H1 (cell line): ENCODE data around the gene SLC48A1. TPM values are rescaled to one million over a fixed set of nuclear protein-coding genes. Genes with fewer than 3 reads are reported as not detected.

Experiments used
- CTCF ChIA-PET: fragments of 300-600 bp; sonication (Branson Sonifier 250); formaldehyde crosslinking; loops from one replicate; lab custom pipeline; 2021; ENCODE audit not compliant: partially characterized antibody; lab: Charles Lee
- POLR2A ChIA-PET: fragments of 300-600 bp; sonication (Branson Sonifier 250); formaldehyde crosslinking; loops from one replicate; lab custom pipeline; 2021; ENCODE audit warnings: inconsistent platforms; ENCODE audit not compliant: partially characterized antibody; lab: Charles Lee
- DNase-seq, 2 experiments: peaks; one replicate each; pipeline versions ENCODE4 v3.0.0 to v3.0.0-alpha.2; 2010 to 2022; ENCODE audit warnings: low spot score in 2 of 2, low read depth in 1 of 2, mixed read lengths in 1 of 2
- FAIRE-seq: peaks from 2 replicates; lab custom pipeline; 2011; peaks lifted over from hg19 to GRCh38; lab: Jason Lieb, UNC
- H2AFZ ChIP-seq: 2 replicates; pipeline ENCODE4 v1.8.1; 2012; ENCODE audit warnings: low read length, inconsistent platforms
- H2AK5ac ChIP-seq: 2 replicates; pipeline ENCODE4 v1.6.1; 2013; ENCODE audit warnings: low read depth, low read length
- H2BK120ac ChIP-seq: replicated peaks from 2 replicates; pipeline ENCODE3; 2013; ENCODE audit warnings: low read depth, low read length, inconsistent platforms
- H2BK12ac ChIP-seq: 2 replicates; pipeline ENCODE4 v1.6.1; 2013; ENCODE audit warnings: low read depth, low read length
- H2BK15ac ChIP-seq: 2 replicates; pipeline ENCODE4 v1.6.1; 2013; ENCODE audit warnings: low read length
- H2BK20ac ChIP-seq: 2 replicates; pipeline ENCODE4 v1.6.1; 2013; ENCODE audit warnings: low read length
- H2BK5ac ChIP-seq: 2 replicates; pipeline ENCODE4 v1.6.1; 2013; ENCODE audit warnings: low read depth, low read length
- H3K14ac ChIP-seq: 2 replicates; pipeline ENCODE4 v1.6.1; 2013; ENCODE audit warnings: inconsistent platforms; ENCODE audit not compliant: insufficient read length
- H3K18ac ChIP-seq: 2 replicates; pipeline ENCODE4 v1.6.1; 2013; ENCODE audit warnings: low read length; ENCODE audit errors: extremely low read depth
- H3K23ac ChIP-seq: 2 replicates; pipeline ENCODE4 v1.6.1; 2013; ENCODE audit warnings: inconsistent platforms; ENCODE audit not compliant: insufficient read length
- H3K23me2 ChIP-seq: 2 replicates; pipeline ENCODE4 v1.6.1; 2013; ENCODE audit warnings: low read depth, low read length
- H3K27ac ChIP-seq: 2 replicates; pipeline ENCODE4 v1.6.1; 2011; ENCODE audit warnings: low read depth, low read length, inconsistent platforms
- H3K27me3 ChIP-seq, 4 experiments: replicated peaks in 1 of 4; 1 replicate in 1 of 4; 2 replicates in 3 of 4; pipeline versions ENCODE4 v1.6.1 to v1.8.1; 2011 to 2013; ENCODE audit warnings: low read length in 3 of 4, mild to moderate bottlenecking in 3 of 4, inconsistent platforms in 2 of 4, mixed read lengths in 2 of 4, moderate library complexity in 1 of 4; ENCODE audit not compliant: control insufficient read depth in 3 of 4, insufficient read depth in 3 of 4; ENCODE audit errors: extremely low read depth in 1 of 4
- H3K36me3 ChIP-seq, 4 experiments: 2 replicates each; pipeline versions ENCODE4 v1.6.1 to v1.8.1; 2011 to 2013; ENCODE audit warnings: mild to moderate bottlenecking in 4 of 4, low read length in 3 of 4, moderate library complexity in 2 of 4, control low read depth in 1 of 4, inconsistent platforms in 1 of 4; ENCODE audit not compliant: insufficient read depth in 4 of 4, control insufficient read depth in 2 of 4
- H3K4ac ChIP-seq: replicated peaks from 2 replicates; pipeline ENCODE3; 2013; ENCODE audit warnings: low read length, low read depth, mixed read lengths, inconsistent platforms; ENCODE audit not compliant: insufficient read length
- H3K4me1 ChIP-seq, 4 experiments: replicated peaks in 1 of 4; 1 replicate in 1 of 4; 2 replicates in 3 of 4; pipeline versions ENCODE4 v1.6.1 to v1.8.1; 2011 to 2013; ENCODE audit warnings: low read length in 3 of 4, inconsistent platforms in 2 of 4, mixed read lengths in 1 of 4; ENCODE audit not compliant: insufficient read depth in 4 of 4, control insufficient read depth in 3 of 4
- H3K4me2 ChIP-seq, 2 experiments: 2 replicates each; pipeline versions ENCODE4 v1.6.1 to v1.8.1; 2011 to 2013; ENCODE audit warnings: low read depth in 2 of 2, low read length in 2 of 2, control low read depth in 1 of 2, inconsistent platforms in 1 of 2, mild to moderate bottlenecking in 1 of 2; ENCODE audit not compliant: insufficient read depth in 1 of 2
- H3K4me3 ChIP-seq, 4 experiments: fragments of 200-600, 300-600 bp in 1 of 4; sonication (generic), shearing (Covaris generic), sonication (Bioruptor Twin) in 1 of 4; 2 replicates each; pipeline versions ENCODE4 v1.5.1 to v1.8.1; 2011 to 2016; ENCODE audit warnings: low read length in 4 of 4, low read depth in 3 of 4, control low read depth in 2 of 4, inconsistent platforms in 2 of 4, mild to moderate bottlenecking in 2 of 4, mixed read lengths in 1 of 4, moderate library complexity in 1 of 4; ENCODE audit not compliant: insufficient read depth in 2 of 4; ENCODE audit errors: extremely low read depth in 1 of 4
- H3K56ac ChIP-seq: replicated peaks from 2 replicates; pipeline ENCODE3; 2013; ENCODE audit warnings: low read depth, mild to moderate bottlenecking, mixed read lengths, low read length, inconsistent platforms; ENCODE audit not compliant: insufficient read length
- H3K79me1 ChIP-seq: 2 replicates; pipeline ENCODE4 v1.6.1; 2013; ENCODE audit warnings: low read depth, low read length, control low read depth
- H3K79me2 ChIP-seq, 2 experiments: 2 replicates each; pipeline versions ENCODE4 v1.6.1 to v1.8.1; 2012 to 2013; ENCODE audit warnings: low read length in 2 of 2, mild to moderate bottlenecking in 2 of 2, inconsistent platforms in 1 of 2; ENCODE audit not compliant: insufficient read depth in 2 of 2, control insufficient read depth in 1 of 2
- H3K9ac ChIP-seq, 4 experiments: replicated peaks in 1 of 4; 1 replicate in 1 of 4; 2 replicates in 3 of 4; pipeline versions ENCODE4 v1.6.1 to v1.8.1; 2011 to 2013; ENCODE audit warnings: low read depth in 3 of 4, low read length in 3 of 4, control low read depth in 2 of 4, mild to moderate bottlenecking in 2 of 4, moderate library complexity in 2 of 4, inconsistent platforms in 1 of 4; ENCODE audit errors: extremely low read depth in 1 of 4
- H3K9me3 ChIP-seq, 2 experiments: 2 replicates each; pipeline versions ENCODE4 v1.6.1 to v1.8.1; 2012 to 2013; ENCODE audit warnings: mild to moderate bottlenecking in 2 of 2, moderate library complexity in 2 of 2, control low read depth in 1 of 2, inconsistent platforms in 1 of 2, low read depth in 1 of 2, low read length in 1 of 2, mixed read lengths in 1 of 2; ENCODE audit not compliant: insufficient read depth in 2 of 2
- H4K20me1 ChIP-seq, 2 experiments: replicated peaks in 1 of 2; 2 replicates each; pipeline versions ENCODE3 to v1.8.1; 2011 to 2013; ENCODE audit warnings: inconsistent platforms in 2 of 2, low read length in 2 of 2, mild to moderate bottlenecking in 1 of 2; ENCODE audit not compliant: insufficient read depth in 2 of 2, control insufficient read depth in 1 of 2
- H4K5ac ChIP-seq: 2 replicates; pipeline ENCODE4 v1.6.1; 2013; ENCODE audit warnings: low read length, low read depth, mixed read lengths, inconsistent platforms; ENCODE audit not compliant: insufficient read length
- H4K8ac ChIP-seq: 2 replicates; pipeline ENCODE4 v1.8.0; 2013; ENCODE audit warnings: mild to moderate bottlenecking, moderate library complexity, low read length, inconsistent platforms; ENCODE audit not compliant: insufficient read depth; ENCODE audit errors: extremely low read depth
- H4K91ac ChIP-seq: replicated peaks from 2 replicates; pipeline ENCODE3; 2013; ENCODE audit warnings: low read length, mixed read lengths, inconsistent platforms; ENCODE audit not compliant: insufficient read length
- ATF2 ChIP-seq: IDR thresholded peaks from 2 replicates; pipeline ENCODE4 v1.6.1; 2012; ENCODE audit warnings: low read length, inconsistent platforms
- CREB1 ChIP-seq: IDR thresholded peaks from 2 replicates; pipeline ENCODE4 v1.6.1; 2012; ENCODE audit warnings: inconsistent platforms
- HDAC6 ChIP-seq: IDR thresholded peaks from one replicate; pipeline ENCODE4 v1.7.1; 2012; ENCODE audit warnings: low read depth, mild to moderate bottlenecking, inconsistent platforms, low read length, moderate library complexity
- MAX ChIP-seq: IDR thresholded peaks from 2 replicates; pipeline ENCODE4 v1.6.1; 2012; ENCODE audit warnings: inconsistent platforms
- POLR2A ChIP-seq, 2 experiments: IDR thresholded peaks; 1 replicate in 1 of 2; 2 replicates in 1 of 2; pipeline ENCODE4 v1.6.1; 2011; ENCODE audit warnings: low read depth in 2 of 2, low read length in 2 of 2, mild to moderate bottlenecking in 2 of 2; ENCODE audit errors: control extremely low read depth in 1 of 2
- RAD21 ChIP-seq, 2 experiments: IDR thresholded peaks in 1 of 2; conservative IDR thresholded peaks in 1 of 2; 2 replicates each; pipeline ENCODE4 v1.6.1; 2011; ENCODE audit warnings: low read depth in 2 of 2, low read length in 2 of 2, improper control_type of control experiment in 1 of 2, inconsistent platforms in 1 of 2, mild to moderate bottlenecking in 1 of 2, moderate library complexity in 1 of 2
- TCF12 ChIP-seq: IDR thresholded peaks from 2 replicates; pipeline ENCODE4 v1.6.1; 2011; ENCODE audit warnings: low read depth, mild to moderate bottlenecking, low read length
- YY1 ChIP-seq: IDR thresholded peaks from 2 replicates; pipeline ENCODE4 v1.6.1; 2011; ENCODE audit warnings: low read depth, mild to moderate bottlenecking, low read length
- WGBS, 2 experiments: shearing (Covaris generic) in 1 of 2; methylation state at CpG; one replicate each; pipeline versions ENCODE4 v1.1.6 to v1.1.7; 2013 to 2015; ENCODE audit warnings: low lambda C conversion rate in 2 of 2, mixed read lengths in 2 of 2, inconsistent platforms in 1 of 2, low coverage in 1 of 2, missing lambda C conversion rate in 1 of 2; ENCODE audit not compliant: insufficient replicate concordance in 2 of 2, insufficient coverage in 1 of 2, insufficient read length in 1 of 2; ENCODE audit errors: extremely low coverage in 1 of 2, missing lambda C conversion rate in 1 of 2; 5-methylcytosine and 5-hydroxymethylcytosine counted together
- polyA plus RNA-seq, 7 experiments: library from polyadenylated mRNA; depleted of rRNA in 3 of 7; stranded (reverse) in 5 of 7; unstranded in 2 of 7; fragments of >200 nt in 5 of 7; fragments of 200-250 nt in 2 of 7; gene quantifications; 1 replicate in 5 of 7; 2 replicates in 1 of 7; 4 replicates in 1 of 7; pipeline versions ENCODE4 v1.2.1 to v1.2.3, GENCODE V29; 2011 to 2013; ENCODE audit warnings: missing spikeins in 2 of 7, mixed read lengths in 2 of 7
- total RNA-seq: library from RNA; stranded (reverse); fragmentation: NEBNext Ultra II Directional; extraction: Animal tissue kit (Norgen Biotek cat#: 25700); gene quantifications from 2 replicates; pipeline ENCODE4 v1.2.1, GENCODE V29; 2021

The SLC48A1 gene
- total and polyA plus RNA-seq, 2 of the 8 experiments (the other 6 are each of a cell fraction or from before 2014, with no cell fraction given) = 9.5 to 14.1 TPM

GRCh38 chr12:47771304-47771703 is 1.7 kb upstream of the SLC48A1 start:
- 95% methylated on average over 6 of the region's 6 CpGs; no CpG with 5 or more reads in 1 of the 2 experiments for WGBS, 2 experiments
- H3K4ac ChIP-seq = no peak overlapping the region
- no peak overlapping the region for H3K18ac ChIP-seq
- H2BK5ac ChIP-seq = no peak overlapping the region
- H2AFZ ChIP-seq = no peak overlapping the region
- no peaks in the 10 kb centered on the region for H3K36me3 ChIP-seq
- no peak overlapping the region for H3K4me2 ChIP-seq
- H3K27me3 ChIP-seq = peaks cover 0 to 17% (median 8%) of the 10 kb centered on the region in 4 experiments; a peak in 4 of 7 replicates
- no peak for FAIRE-seq
- peaks cover 7 to 15% (median 12%) of the 10 kb centered on the region in 4 experiments; a peak in 6 of 7 replicates for H3K4me1 ChIP-seq
- no peak overlapping the region for H2BK15ac ChIP-seq
- H4K5ac ChIP-seq = no peak overlapping the region
- no peak overlapping the region for H2BK12ac ChIP-seq
- no peak overlapping the region for H2BK20ac ChIP-seq
- no peaks in the 10 kb centered on the region for H3K9me3 ChIP-seq
- H4K91ac ChIP-seq = no peak overlapping the region
- H3K23ac ChIP-seq = no peak overlapping the region
- TF ChIP-seq RAD21 (IDR thresholded peaks at IDR 0.05 in 1 of 2, conservative IDR thresholded peaks at IDR 0.05 in 1 of 2; ENCODE audit: low read depth in 2 of 2, low read length in 2 of 2) (no peak), POLR2A (IDR thresholded peaks at IDR 0.05; ENCODE audit: control extremely low read depth in 1 of 2, low read depth in 2 of 2, low read length in 2 of 2) (no peak), MAX (no peak), ATF2 (no peak), HDAC6 (no peak), TCF12 (no peak), CREB1 (no peak), YY1 (no peak)
- TF ChIP-seq, all 59 proteins: peak for 0
- H3K14ac ChIP-seq = no peak overlapping the region
- no peak overlapping the region for H2BK120ac ChIP-seq
- no peak overlapping the region for H3K9ac ChIP-seq
- DNase-seq = no peak
- no peak overlapping the region for H3K27ac ChIP-seq
- H3K56ac ChIP-seq = no peak overlapping the region
- peaks cover 2% of the 10 kb centered on the region; the same call in 1 of the 2 replicates for H3K23me2 ChIP-seq
- H2AK5ac ChIP-seq = no peak overlapping the region
- no peaks in the 10 kb centered on the region for H3K79me2 ChIP-seq
- H4K20me1 ChIP-seq = peaks cover 0 to 3% of the 10 kb centered on the region in 2 experiments
- ChIA-PET CTCF (interaction anchor here (2.2 to 58.8 kb wide), 4 partner anchors 7 to 68 kb away, joined by 5 to 2442 read pairs (median 1081); partner anchors contain the start of genes ENDOU, RAPGEF3 and RPAP3), POLR2A (interaction anchor here (2.4 to 10.5 kb wide), 3 partner anchors 10 to 29 kb away, joined by 6 to 79 read pairs (median 78); partner anchors contain the start of gene RAPGEF3)
- no peak overlapping the region for H4K8ac ChIP-seq
- H3K4me3 ChIP-seq = no peak overlapping the region
- no peaks in the 10 kb centered on the region for H3K79me1 ChIP-seq
